ENCODE results near the gene GABARAPL1. TPM values are rescaled to one million over a fixed set of nuclear protein-coding genes. Genes with fewer than 3 reads are reported as not detected.
"Not testable (repeated sequence)": the region's sequence is repeated elsewhere in the genome, so short reads cannot be mapped to it uniquely, and the experiment has no call there.

Gene GABARAPL1
- total RNA-seq, 2 experiments from 2014 or later: 5.5 to 6.3 TPM

DNA sequence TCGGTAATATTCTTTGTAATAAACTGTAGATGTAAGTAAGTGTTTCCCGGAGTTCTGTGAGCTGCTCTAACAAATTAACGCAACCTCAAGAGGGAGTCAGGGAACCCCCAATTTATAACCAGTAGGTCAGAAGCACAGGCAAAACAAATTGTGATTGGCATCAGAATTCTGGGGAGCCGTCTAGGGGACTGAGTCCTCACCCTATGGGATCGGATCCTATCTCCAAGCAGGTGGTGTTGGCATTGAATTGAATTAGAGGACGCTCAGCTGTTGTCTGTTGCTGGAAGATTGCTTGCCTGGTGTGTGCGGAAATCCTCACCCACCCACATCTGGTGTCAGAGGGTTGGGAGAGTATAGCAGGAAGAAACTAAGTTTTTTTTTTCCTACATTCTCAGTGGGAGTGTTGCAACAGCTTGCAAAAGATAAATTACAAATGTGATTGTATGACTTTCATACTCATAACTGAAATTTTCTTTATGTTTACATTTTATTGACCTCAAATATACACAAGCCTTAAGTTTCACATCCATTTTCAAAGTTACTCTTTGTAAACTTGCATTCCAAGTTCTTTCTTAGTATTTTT is 28.3 kb upstream of the GABARAPL1 start:
- POLR2A ChIA-PET: no interaction called here
- Mint-ChIP-seq H3K36me3 (ENCODE audit: low read depth) (no peaks in the 10 kb centered on the region), H3K4me3 (no peak overlapping the region), H3K4me1 (no peaks in the 10 kb centered on the region), H3K27me3 (peaks cover 23% of the 10 kb centered on the region), H3K9me3 (no peaks in the 10 kb centered on the region), H3K27ac (no peak overlapping the region)
- CTCF ChIA-PET: no interaction called here
- no peak for DNase-seq

- POLR2A ChIA-PET: no interaction called here
- H3K4me1 Mint-ChIP-seq: peaks cover 2% of the 10 kb centered on the region
- H3K9me3 Mint-ChIP-seq: no peaks in the 10 kb centered on the region
- H3K27me3 Mint-ChIP-seq: peaks cover 27% of the 10 kb centered on the region
- CTCF ChIA-PET: interaction anchor here (0.7 kb wide), 1 partner anchor 33 kb away, joined by 3 read pairs; no protein-coding TSS in a partner anchor
- H3K27ac Mint-ChIP-seq: no peak overlapping the region
- no peaks in the 10 kb centered on the region for H3K36me3 Mint-ChIP-seq (ENCODE audit: low read depth)
- DNase-seq: no peak
- H3K4me3 Mint-ChIP-seq: no peak overlapping the region
Observed at GRCh38 chr12:10186299-10186698, 26.4 kb upstream of the GABARAPL1 start.

GRCh38 chr12:10186958-10187357 is 25.7 kb upstream of the GABARAPL1 start:
- not testable (repeated sequence) for H3K4me1 Mint-ChIP-seq, H3K9me3 Mint-ChIP-seq

GRCh38 chr12:10189653-10190052 is 23.0 kb upstream of the GABARAPL1 start:
- peaks cover 26% of the 10 kb centered on the region for H3K27me3 Mint-ChIP-seq
- no peak overlapping the region for H3K27ac Mint-ChIP-seq
- peaks cover 2% of the 10 kb centered on the region for H3K4me1 Mint-ChIP-seq
- H3K9me3 Mint-ChIP-seq: no peaks in the 10 kb centered on the region
- CTCF ChIA-PET: interaction anchor here (0.6 to 1.1 kb wide), 4 partner anchors 36 to 1938 kb away, joined by 3 to 5 read pairs (median 4); no protein-coding TSS in a partner anchor
- POLR2A ChIA-PET: no interaction called here
- no peak for DNase-seq
- H3K36me3 Mint-ChIP-seq (ENCODE audit: low read depth): no peaks in the 10 kb centered on the region
- no peak overlapping the region for H3K4me3 Mint-ChIP-seq

More at GRCh38 chr12:10186958-10187357, 25.7 kb upstream of the GABARAPL1 start:
- peaks cover 28% of the 10 kb centered on the region for H3K27me3 Mint-ChIP-seq
- DNase-seq; H3K4me3 Mint-ChIP-seq; POLR2A ChIA-PET; H3K27ac Mint-ChIP-seq; H3K36me3 Mint-ChIP-seq (ENCODE audit: low read depth): not testable (repeated sequence)
- CTCF ChIA-PET: interaction anchor here (0.7 kb wide), 1 partner anchor 33 kb away, joined by 3 read pairs; no protein-coding TSS in a partner anchor

DNA sequence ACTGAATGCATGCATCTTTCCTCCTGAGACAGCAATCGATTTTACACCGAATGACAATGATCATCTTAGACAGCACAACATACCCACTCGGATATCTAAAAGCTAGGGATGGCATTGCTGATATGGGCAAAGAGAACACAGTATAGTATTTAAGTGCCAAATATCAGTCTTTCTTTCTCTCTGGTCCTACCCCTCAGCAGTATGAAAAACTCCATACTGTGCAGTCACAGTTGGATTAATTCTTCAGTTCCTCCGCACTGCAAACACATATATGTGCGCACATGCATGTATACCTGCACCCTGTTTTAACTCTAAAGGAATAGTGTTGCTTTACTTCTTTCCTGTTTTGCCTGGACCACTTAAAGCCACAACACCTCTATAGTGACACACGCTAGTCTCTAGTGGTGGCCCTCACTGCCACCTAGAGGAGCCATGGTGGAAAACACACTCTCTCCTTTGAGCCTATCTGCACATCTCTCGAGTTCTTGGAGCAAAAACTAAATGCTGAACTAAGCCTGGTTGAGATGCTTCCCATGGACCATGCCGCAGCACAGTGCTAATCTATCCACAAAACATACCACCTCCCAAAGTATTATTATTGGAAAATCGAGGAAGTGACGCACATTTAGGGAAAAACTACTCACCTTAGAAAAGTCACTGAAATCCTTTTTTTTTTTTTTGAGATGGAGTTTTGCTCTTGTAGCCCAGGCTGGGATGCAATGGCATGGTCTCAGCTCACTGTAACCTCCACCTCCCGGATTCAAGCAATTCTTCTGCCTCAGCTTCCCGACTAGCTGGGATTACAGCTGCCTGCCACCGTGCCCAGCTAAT is 21.9 kb upstream of the GABARAPL1 start:
- CTCF ChIA-PET: interaction anchor here (0.8 kb wide), 1 partner anchor 37 kb away, joined by 3 read pairs; no protein-coding TSS in a partner anchor
- H3K36me3 Mint-ChIP-seq (ENCODE audit: low read depth): no peaks in the 10 kb centered on the region
- POLR2A ChIA-PET: no interaction called here
- H3K27me3 Mint-ChIP-seq: peaks cover 25% of the 10 kb centered on the region
- no peaks in the 10 kb centered on the region for H3K9me3 Mint-ChIP-seq
- peaks cover 2% of the 10 kb centered on the region for H3K4me1 Mint-ChIP-seq
- DNase-seq: peak; percentile 63
- no peak overlapping the region for H3K4me3 Mint-ChIP-seq
- no peak overlapping the region for H3K27ac Mint-ChIP-seq

- CTCF ChIA-PET: no interaction called here
- no peak overlapping the region for H3K27ac Mint-ChIP-seq
- H3K4me1 Mint-ChIP-seq: peaks cover 7% of the 10 kb centered on the region
- POLR2A ChIA-PET: interaction anchor here (0.7 kb wide), 1 partner anchor 39 kb away, joined by 3 read pairs; no protein-coding TSS in a partner anchor
- H3K9me3 Mint-ChIP-seq: no peaks in the 10 kb centered on the region
- no peak overlapping the region for H3K4me3 Mint-ChIP-seq
- DNase-seq: no peak
- peaks cover 22% of the 10 kb centered on the region for H3K27me3 Mint-ChIP-seq
- no peaks in the 10 kb centered on the region for H3K36me3 Mint-ChIP-seq (ENCODE audit: low read depth)
Observed at GRCh38 chr12:10191865-10192264, 20.8 kb upstream of the GABARAPL1 start.

GRCh38 chr12:10194160-10194670 is 18.5 kb upstream of the GABARAPL1 start:
- no peak for DNase-seq
- ChIA-PET CTCF (interaction anchor here (0.5 to 0.7 kb wide), 2 partner anchors 51 to 955 kb away, joined by 4 to 5 read pairs; no protein-coding TSS in a partner anchor), POLR2A (no interaction called here)
- H3K4me3 Mint-ChIP-seq: no peak overlapping the region
- H3K36me3 Mint-ChIP-seq (ENCODE audit: low read depth): no peaks in the 10 kb centered on the region
- H3K4me1 Mint-ChIP-seq: peaks cover 7% of the 10 kb centered on the region
- no peaks in the 10 kb centered on the region for H3K9me3 Mint-ChIP-seq
- peaks cover 22% of the 10 kb centered on the region for H3K27me3 Mint-ChIP-seq
- H3K27ac Mint-ChIP-seq: no peak overlapping the region

DNA sequence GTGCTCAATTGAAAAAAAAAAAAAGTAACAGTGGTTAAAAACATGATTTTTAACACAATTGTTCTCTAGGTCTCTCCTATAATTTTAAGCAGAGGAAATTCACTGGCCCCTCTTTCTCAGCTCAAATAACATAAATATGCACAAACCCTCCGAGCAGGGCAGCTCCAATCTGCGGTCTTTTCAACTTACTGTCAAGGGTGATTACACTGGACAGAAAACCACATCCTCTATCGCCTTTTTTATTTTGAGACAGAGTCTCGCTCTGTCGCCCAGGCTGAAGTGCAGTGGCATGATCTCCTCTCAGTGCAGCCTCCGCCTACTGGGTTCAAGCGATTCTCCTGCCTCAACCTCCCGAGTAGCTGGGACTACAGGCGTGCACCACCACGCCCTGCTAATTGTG is 16.5 kb upstream of the GABARAPL1 start:
- Mint-ChIP-seq H3K9me3 (no peaks in the 10 kb centered on the region), H3K4me1 (peaks cover 5% of the 10 kb centered on the region), H3K36me3 (ENCODE audit: low read depth) (no peaks in the 10 kb centered on the region), H3K27ac (no peak overlapping the region), H3K4me3 (no peak overlapping the region), H3K27me3 (peaks cover 15% of the 10 kb centered on the region)
- CTCF ChIA-PET: interaction anchor here (0.6 kb wide), 1 partner anchor 42 kb away, joined by 3 read pairs; no protein-coding TSS in a partner anchor
- POLR2A ChIA-PET: no interaction called here
- DNase-seq: no peak

DNA sequence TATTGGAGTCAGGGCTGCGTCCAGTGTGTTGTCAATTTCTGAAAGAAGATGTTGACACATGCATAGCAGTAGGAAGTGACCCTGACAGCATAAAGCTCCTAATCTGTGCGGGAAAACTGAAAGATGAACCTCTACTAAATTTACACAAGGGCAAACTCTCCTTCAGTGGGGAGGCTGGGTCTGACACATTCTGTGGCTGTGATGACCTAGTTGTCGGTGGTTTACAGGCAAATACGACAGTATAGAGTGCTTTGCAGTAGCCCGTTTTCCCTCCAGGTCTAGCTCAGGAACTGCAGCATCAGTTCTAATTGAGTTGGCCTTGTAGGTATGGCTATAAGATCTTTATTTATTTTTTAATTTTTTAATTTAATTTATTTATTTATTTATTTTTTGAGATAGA is 14.8 kb upstream of the GABARAPL1 start:
- no peaks in the 10 kb centered on the region for H3K9me3 Mint-ChIP-seq
- POLR2A ChIA-PET: no interaction called here
- H3K27ac Mint-ChIP-seq: no peak overlapping the region
- H3K36me3 Mint-ChIP-seq (ENCODE audit: low read depth): no peaks in the 10 kb centered on the region
- DNase-seq: no peak
- H3K4me3 Mint-ChIP-seq: no peak overlapping the region
- CTCF ChIA-PET: interaction anchor here (0.6 kb wide), 1 partner anchor 540 kb away, joined by 3 read pairs; no protein-coding TSS in a partner anchor
- peaks cover 14% of the 10 kb centered on the region for H3K27me3 Mint-ChIP-seq
- peaks cover 5% of the 10 kb centered on the region for H3K4me1 Mint-ChIP-seq

DNA sequence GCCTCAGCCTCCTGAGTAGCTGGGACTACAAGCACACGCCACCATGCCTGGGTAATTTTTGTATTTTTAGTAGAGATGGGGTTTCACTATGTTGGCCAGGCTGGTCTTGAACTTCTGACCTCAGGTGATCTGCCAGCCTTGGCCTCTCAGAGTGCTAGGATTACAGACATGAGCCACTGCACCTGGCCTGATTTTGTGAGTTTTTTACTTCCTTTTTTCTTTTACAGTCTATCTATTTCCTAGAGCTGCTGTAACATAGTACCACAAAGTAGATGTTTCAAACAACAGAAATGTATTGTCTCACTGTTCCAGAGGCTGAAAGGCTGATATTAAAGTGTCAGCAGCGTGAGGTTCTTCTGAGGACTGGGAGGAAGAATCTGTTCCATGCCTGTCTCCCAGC is 8.2 kb upstream of the GABARAPL1 start:
- DNase-seq; H3K4me3 Mint-ChIP-seq; H3K27ac Mint-ChIP-seq; H3K27me3 Mint-ChIP-seq; H3K36me3 Mint-ChIP-seq (ENCODE audit: low read depth); H3K4me1 Mint-ChIP-seq; POLR2A ChIA-PET; H3K9me3 Mint-ChIP-seq: not testable (repeated sequence)
- CTCF ChIA-PET: interaction anchor here (1.4 kb wide), 1 partner anchor 162 kb away, joined by 4 read pairs; no protein-coding TSS in a partner anchor

DNA sequence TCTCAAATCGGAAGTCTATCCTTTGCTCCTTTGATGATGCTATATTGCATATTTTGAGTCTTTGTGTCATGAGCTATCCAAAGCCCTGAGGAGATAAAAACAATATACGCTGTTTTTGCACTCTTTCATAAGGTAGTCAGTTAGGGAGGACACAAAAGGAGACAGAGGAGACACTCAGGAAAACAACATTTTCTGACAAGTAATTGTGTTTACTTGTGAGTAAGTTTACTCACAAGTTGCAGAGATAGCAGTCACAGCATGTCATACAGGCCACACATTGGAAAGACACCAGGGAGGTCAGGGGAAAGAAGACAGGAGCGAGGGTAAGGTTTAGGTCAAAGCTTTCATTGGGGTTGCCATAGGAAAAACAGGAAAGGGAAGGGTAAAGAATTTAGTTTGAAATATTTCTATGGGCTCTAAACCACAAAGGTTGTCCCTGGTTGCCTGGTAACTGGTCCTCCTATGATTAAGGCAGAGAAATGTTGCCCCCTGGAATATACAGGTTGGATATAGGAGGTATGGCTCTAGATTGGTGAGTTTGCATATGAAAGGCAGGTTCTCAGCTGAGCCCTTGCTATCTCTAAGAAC is 7.4 kb upstream of the GABARAPL1 start:
- H3K4me1 Mint-ChIP-seq: no peaks in the 10 kb centered on the region
- ChIA-PET POLR2A (interaction anchor here (0.5 kb wide), 1 partner anchor 534 kb away, joined by 3 read pairs; no protein-coding TSS in a partner anchor), CTCF (interaction anchor here (0.6 kb wide), 1 partner anchor 614 kb away, joined by 3 read pairs; no protein-coding TSS in a partner anchor)
- H3K9me3 Mint-ChIP-seq: no peaks in the 10 kb centered on the region
- no peak for DNase-seq
- H3K27ac Mint-ChIP-seq: no peak overlapping the region
- peaks cover 9% of the 10 kb centered on the region for H3K27me3 Mint-ChIP-seq
- no peak overlapping the region for H3K4me3 Mint-ChIP-seq
- H3K36me3 Mint-ChIP-seq (ENCODE audit: low read depth): no peaks in the 10 kb centered on the region

GRCh38 chr12:10207136-10207535 is 5.5 kb upstream of the GABARAPL1 start:
- ChIA-PET POLR2A (no interaction called here), CTCF (no interaction called here)
- Mint-ChIP-seq H3K4me3 (no peak overlapping the region), H3K27ac (no peak overlapping the region), H3K36me3 (ENCODE audit: low read depth) (no peaks in the 10 kb centered on the region), H3K9me3 (no peaks in the 10 kb centered on the region), H3K4me1 (peaks cover 4% of the 10 kb centered on the region), H3K27me3 (peaks cover 5% of the 10 kb centered on the region)
- DNase-seq: no peak

GRCh38 chr12:10210225-10210624 is 2.5 kb upstream of the GABARAPL1 start:
- POLR2A ChIA-PET: no interaction called here
- Mint-ChIP-seq H3K27ac (no peak overlapping the region), H3K27me3 (peaks cover 10% of the 10 kb centered on the region), H3K4me1 (peaks cover 25% of the 10 kb centered on the region), H3K36me3 (ENCODE audit: low read depth) (no peaks in the 10 kb centered on the region), H3K9me3 (no peaks in the 10 kb centered on the region), H3K4me3 (no peak overlapping the region)
- CTCF ChIA-PET: no interaction called here
- DNase-seq: no peak
